Head of caudate nucleus (tissue), 42 donors: Measurements from ENCODE around the gene PPP1R36.
"Not testable (repeated sequence)": the region's sequence is repeated elsewhere in the genome, so short reads cannot be mapped to it uniquely, and the experiment has no call there.

Experiments
- DNase-seq, 42 donors: peaks; one replicate each; pipeline versions ENCODE4 v3.0.0 to v3.0.0-alpha.2; 2020 to 2021; ENCODE audit warnings: mixed read lengths in 7 of 42
- intact Hi-C: fragments of 100-400 bp; cut with DNase I; formaldehyde crosslinking; loops from one replicate; pipeline ENCODE4 v1.15.0; 2022

PPP1R36 gene

DNA sequence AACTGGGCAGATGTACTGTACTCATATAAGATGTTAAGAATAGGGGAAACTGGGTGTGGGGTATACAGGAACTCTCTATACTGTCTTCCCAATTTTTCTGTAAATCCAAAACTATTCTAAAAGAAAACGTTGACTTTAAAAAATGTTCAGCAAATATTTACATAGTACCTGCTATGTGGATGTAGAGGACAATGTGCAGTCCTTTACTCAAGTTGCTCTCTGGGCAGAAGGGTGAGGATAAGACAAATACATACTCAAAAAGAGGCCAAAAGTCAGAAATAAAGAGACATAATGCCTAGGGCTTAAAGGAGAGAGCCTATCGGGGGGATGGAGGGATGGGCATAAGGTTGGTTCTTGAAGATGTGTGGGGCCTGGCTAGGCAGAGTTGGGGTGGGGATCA, 44.7 kb downstream of the PPP1R36 start:
- intact Hi-C loops, result no loop called here

GRCh38 chr14:64598404-64598803, 48.6 kb downstream of the PPP1R36 start:
- intact Hi-C loops, result no loop called here
- DNase-seq, result no peak

More for the DNA sequence above, 44.7 kb downstream of the PPP1R36 start:
- no peak for DNase-seq

- DNase-seq, result peak in 1 of 42 donors; percentile 40
- intact Hi-C loops, result no loop called here
Observed at GRCh38 chr14:64601571-64601970, 51.8 kb downstream of the PPP1R36 start.

DNA sequence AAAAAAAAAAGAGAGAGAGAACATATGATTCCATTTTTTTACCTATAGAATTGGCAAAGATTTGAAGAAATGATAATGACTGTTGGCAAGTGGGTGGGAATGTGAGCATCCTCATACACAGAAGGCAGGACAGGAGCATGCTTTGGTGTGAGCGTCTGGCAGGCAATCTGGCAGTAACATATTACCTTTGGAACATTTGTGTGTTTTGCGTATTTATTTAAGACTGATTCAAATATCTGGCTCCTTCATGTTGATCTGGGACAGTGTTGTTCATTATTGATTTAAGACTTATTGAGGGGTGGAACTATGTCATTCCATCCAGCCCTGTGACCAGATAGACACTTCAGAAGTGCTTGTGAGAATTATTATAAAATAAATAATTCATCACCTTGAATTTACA, 53.1 kb downstream of the PPP1R36 start:
- DNase-seq, result no peak
- intact Hi-C loops, result no loop called here

DNA sequence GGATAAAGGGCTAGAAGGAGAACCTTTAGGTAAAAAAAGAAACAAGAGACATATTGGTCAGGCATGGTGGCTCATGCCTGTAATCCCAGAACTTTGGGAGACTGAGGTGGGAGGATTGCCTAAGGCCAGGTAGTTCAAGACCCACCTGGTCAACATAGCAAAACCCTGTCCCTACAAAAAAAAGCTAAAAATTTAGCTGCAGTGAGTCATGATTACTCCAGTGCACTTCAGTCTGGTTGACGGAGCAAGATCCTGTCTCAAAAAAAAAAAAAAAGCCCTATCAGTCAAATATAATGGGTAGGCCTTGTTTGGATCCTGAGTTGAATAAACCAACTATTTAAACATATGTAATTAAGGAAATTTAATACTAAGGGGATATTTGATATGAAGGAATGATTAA, 54.2 kb downstream of the PPP1R36 start:
- intact Hi-C loops, result no loop called here

GRCh38 chr14:64604881-64605280, 55.1 kb downstream of the PPP1R36 start:
- DNase-seq, result peak in 1 of 42 donors; percentile 39
- intact Hi-C loops, result no loop called here

More for the DNA sequence above, 54.2 kb downstream of the PPP1R36 start:
- no peak for DNase-seq

DNA sequence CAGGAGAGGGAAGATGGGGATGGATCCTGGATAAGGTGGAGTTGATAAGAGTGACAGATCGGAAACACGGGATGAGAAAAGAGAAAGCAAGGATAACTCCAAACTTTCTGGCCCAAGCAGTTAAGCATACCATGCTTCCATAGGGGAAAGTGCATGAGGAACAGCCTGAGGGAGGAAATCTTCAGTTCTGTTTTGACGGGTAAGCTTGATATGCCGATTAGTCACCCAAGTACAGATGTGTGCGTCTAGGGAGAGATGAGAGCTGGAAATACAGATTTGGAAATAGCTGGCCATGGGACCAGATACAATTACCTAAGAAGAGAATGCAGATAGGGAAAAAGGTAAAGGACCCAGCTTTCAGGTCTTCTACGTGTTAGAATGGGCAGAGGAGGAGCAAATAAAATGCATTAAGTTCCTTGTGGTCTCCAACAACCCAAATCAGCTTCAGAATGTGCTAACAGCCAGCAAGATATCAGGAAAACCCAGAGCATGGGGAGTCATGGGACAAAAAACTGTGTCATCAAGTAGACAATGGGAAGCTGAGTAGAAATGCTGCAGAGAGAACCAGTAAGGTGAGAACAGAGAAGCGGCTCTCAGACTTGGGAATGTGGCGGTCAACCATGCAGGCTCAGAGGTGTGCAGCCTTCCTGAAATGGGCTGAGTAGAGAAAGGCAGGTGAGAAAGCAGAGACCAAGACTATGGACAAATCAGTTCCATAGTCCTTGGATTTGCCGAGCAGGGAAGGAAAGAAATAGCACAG, 56.3 kb downstream of the PPP1R36 start:
- no peak for DNase-seq
- intact Hi-C loops, result no loop called here

- peak in 1 of 42 donors; percentile 35 for DNase-seq
- intact Hi-C loops, result no loop called here
Observed at GRCh38 chr14:64610049-64610746, 60.4 kb downstream of the PPP1R36 start.

- intact Hi-C loops, result no loop called here
Observed at GRCh38 chr14:64611358-64612020, 61.7 kb downstream of the PPP1R36 start.

GRCh38 chr14:64612021-64612380, 62.2 kb downstream of the PPP1R36 start:
- intact Hi-C loops, result no loop called here
- DNase-seq, result no peak

More at GRCh38 chr14:64611358-64612020, 61.7 kb downstream of the PPP1R36 start:
- DNase-seq, result peak in 1 of 42 donors; percentile 33

GRCh38 chr14:64612971-64613666, 63.4 kb downstream of the PPP1R36 start:
- DNase-seq, result no peak
- intact Hi-C loops, result no loop called here

DNA sequence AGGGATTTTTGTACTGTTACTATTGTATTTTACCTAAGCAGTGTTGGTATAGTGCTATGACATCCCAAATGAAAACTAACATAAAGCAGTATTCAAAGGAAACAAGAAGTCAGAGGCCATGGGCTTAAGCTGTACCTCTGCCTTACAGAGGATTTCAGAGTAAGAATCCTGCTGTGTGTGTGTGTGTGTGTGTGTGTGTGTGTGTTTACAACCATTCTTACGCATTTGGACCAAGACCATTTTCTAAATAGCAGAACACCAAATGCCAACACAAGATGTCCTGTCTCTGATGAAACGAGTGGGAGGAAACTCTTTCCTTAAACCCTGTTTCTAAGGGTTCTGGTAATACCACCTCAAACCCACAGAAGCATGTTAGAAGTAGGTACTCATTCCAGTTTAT, 64.4 kb downstream of the PPP1R36 start:
- no peak for DNase-seq
- intact Hi-C loops, result no loop called here

- no peak for DNase-seq
- intact Hi-C loops, result no loop called here
Observed at GRCh38 chr14:64614805-64615391, 65.1 kb downstream of the PPP1R36 start.

DNA sequence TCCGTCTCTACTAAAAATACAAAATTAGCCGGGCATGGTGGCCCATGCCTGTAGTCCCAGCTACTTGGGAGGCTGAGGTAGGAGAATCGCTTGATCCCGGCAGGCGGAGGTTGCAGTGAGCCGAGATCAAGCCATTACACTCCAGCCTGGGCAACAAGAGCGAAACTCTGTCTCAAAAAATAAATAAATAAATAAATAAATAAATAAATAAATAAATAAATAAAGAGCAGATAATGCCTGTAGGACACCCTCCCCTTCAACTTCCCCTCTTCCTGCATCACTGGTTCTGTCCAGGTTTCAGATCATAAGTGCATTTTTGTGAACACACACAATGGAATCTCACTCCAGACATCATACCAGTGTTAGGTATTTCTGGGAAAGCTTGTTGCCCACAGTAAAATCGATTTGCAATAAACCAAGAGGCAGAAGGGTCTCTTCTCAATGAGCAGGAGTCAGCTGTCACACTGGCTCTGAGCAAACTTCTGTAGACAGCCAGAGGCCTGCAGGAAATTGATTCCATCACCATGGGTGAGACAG, 68.2 kb downstream of the PPP1R36 start:
- DNase-seq, intact Hi-C loops: not testable (repeated sequence)

- DNase-seq, result no peak
- intact Hi-C loops, result no loop called here
Observed at GRCh38 chr14:64620910-64621309, 71.1 kb downstream of the PPP1R36 start.

DNA sequence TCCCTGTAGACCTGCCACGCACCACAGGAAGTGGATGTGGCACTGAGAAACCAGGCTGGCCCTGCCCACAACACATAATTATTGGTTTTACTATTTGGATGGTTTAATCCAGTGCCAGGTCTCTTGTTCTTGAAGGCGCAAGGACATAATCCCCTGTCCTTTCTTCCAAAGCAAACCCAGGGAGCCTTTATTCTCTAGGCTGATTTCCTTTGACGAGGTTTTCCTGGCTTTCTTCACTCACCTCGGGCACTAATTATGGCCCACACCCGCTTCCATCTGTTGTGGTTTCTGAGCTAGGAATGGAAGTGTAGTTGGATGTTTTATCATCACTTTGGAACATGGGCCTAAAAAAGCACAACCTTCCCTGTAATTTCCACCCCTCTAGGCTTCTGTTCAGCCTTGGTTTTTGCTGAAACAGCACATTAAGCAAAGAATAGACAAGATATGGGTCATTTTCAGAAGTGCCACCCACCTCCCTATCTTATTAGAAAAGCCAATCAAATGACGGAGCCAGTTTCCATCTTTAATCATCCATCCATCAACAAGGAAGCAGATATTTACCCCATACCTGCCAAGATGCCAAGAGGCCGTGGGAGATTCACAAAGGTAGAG, 73.9 kb downstream of the PPP1R36 start:
- DNase-seq, result no peak
- intact Hi-C loops, result no loop called here

DNA sequence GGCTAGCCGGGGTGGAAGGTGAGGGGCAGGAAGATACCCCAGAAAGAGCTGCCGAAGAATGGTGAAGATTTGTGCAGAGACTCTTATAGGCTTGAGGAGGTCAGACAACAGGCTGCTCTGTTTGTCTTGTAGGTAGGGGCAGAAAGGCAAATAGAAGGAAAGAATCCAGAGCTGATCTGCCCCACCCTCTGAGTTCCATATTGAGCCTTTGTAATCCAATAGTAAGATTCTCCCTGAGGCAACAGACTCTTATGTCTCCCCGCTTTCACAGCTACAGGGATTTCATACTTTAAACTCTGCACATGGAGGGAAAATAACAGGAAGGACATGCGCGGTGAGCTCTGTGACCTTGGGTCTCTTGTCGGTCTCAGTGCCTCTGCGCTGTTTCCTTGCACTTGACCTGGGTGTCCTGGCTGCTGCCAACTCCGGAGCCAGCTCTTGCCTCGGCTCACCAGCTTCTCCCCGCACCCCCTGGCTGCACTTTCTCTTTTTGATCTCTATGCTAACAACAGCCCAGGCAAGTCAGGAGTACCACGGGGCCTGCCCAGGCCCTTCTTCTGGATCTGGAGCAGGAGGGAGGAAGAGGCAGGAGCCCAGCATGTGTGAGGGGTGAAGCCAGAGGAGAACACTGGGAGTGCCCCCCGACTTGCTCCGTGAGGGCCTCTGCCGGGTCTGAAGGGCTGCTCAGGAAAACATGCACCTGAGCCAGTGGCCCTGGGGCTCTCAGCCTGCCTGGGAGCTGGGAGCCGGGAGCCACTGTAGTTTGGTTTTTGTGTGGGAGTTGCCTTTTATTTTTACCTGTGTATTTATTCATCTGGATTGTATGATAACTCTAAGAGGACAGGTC, 75.8 kb downstream of the PPP1R36 start:
- DNase-seq, result no peak
- intact Hi-C loops, result no loop called here
